Tibial nerve (tissue), 4 donors: ENCODE results near the gene AGAP9.
"Not testable (repeated sequence)": the region's sequence is repeated elsewhere in the genome, so short reads cannot be mapped to it uniquely, and the experiment has no call there.

ENCODE experiments used
- EP300 ChIP-seq, 2 donors: sonication (generic); formaldehyde crosslinking; IDR thresholded peaks; one replicate each; pipeline ENCODE4 v1.6.1; 2017; ENCODE audit warnings: antibody characterized with exemption in 2 of 2, mild to moderate bottlenecking in 1 of 2
- POLR2A ChIP-seq, 2 donors: fragments of 450-650 bp; IDR thresholded peaks; one replicate each; pipeline ENCODE4 v1.6.1; 2017; ENCODE audit warnings: antibody characterized with exemption in 2 of 2, mild to moderate bottlenecking in 2 of 2, moderate library complexity in 2 of 2
- TF ChIP-seq, protein P1 (sequence below), 5 experiments: fragments of 200-600 bp in 3 of 5; fragments of 450-650 bp in 2 of 5; sonication (generic) in 3 of 5; IDR thresholded peaks; one replicate each; pipeline ENCODE4 v1.5.1; 2016 to 2019; ENCODE audit warnings: antibody characterized with exemption in 5 of 5, mild to moderate bottlenecking in 3 of 5, moderate library complexity in 2 of 5

DNA sequence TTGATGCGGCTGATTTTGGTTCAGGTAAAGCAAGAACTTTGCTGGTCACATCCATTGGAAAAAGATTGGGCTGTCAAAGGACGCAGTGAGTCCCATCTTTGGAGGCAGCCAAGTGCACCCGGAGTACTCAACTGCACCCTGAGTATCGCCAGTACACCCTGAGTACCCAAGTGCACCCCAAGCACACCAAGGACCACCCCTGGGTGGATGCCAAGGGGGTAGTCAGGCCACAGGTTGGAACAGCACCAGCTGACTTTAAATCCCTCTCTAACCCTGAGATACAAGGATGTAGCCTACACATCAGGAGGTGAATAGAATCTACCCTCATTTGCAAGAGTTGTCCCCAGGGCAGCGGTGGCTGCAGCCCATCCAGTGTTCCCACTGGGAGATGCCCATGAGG, 56.0 kb downstream of the AGAP9 start:
- not testable (repeated sequence) for TF ChIP-seq POLR2A, EP300 (IDR thresholded peaks at IDR 0.05)
- TF ChIP-seq, protein P1, sequence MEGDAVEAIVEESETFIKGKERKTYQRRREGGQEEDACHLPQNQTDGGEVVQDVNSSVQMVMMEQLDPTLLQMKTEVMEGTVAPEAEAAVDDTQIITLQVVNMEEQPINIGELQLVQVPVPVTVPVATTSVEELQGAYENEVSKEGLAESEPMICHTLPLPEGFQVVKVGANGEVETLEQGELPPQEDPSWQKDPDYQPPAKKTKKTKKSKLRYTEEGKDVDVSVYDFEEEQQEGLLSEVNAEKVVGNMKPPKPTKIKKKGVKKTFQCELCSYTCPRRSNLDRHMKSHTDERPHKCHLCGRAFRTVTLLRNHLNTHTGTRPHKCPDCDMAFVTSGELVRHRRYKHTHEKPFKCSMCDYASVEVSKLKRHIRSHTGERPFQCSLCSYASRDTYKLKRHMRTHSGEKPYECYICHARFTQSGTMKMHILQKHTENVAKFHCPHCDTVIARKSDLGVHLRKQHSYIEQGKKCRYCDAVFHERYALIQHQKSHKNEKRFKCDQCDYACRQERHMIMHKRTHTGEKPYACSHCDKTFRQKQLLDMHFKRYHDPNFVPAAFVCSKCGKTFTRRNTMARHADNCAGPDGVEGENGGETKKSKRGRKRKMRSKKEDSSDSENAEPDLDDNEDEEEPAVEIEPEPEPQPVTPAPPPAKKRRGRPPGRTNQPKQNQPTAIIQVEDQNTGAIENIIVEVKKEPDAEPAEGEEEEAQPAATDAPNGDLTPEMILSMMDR (IDR thresholded peaks at IDR 0.05), result not testable (repeated sequence)
